GM19240 (cell line): Measurements from ENCODE around the gene MAVS.
"Not testable (repeated sequence)": the region's sequence is repeated elsewhere in the genome, so short reads cannot be mapped to it uniquely, and the experiment has no call there.

Source experiments
- DNase-seq: peaks from one replicate; pipeline ENCODE4 v3.0.0; 2011; ENCODE audit warnings: low spot score; ENCODE audit not compliant: insufficient read length

Gene MAVS

GRCh38 chr20:3906744-3907721, 60.4 kb downstream of the MAVS start:
- DNase-seq = not testable (repeated sequence)

GRCh38 chr20:3908667-3909066, 62.0 kb downstream of the MAVS start:
- no peak for DNase-seq

GRCh38 chr20:3909952-3910366, 63.3 kb downstream of the MAVS start:
- no peak for DNase-seq

- DNase-seq = no peak
These were observed 64.2 kb downstream of the MAVS start for GRCh38 chr20:3910853-3911252.

- no peak for DNase-seq
These were observed 65.3 kb downstream of the MAVS start for GRCh38 chr20:3911956-3912355.

- DNase-seq = no peak
These were observed 67.8 kb downstream of the MAVS start for GRCh38 chr20:3914446-3914845.

GRCh38 chr20:3915691-3916090, 69.1 kb downstream of the MAVS start:
- DNase-seq = no peak

- DNase-seq = no peak
These were observed 69.7 kb downstream of the MAVS start for GRCh38 chr20:3916364-3916763.

- no peak for DNase-seq
These were observed 72.7 kb downstream of the MAVS start for GRCh38 chr20:3919352-3919751.

GRCh38 chr20:3922223-3922982, 75.8 kb downstream of the MAVS start:
- no peak for DNase-seq

- no peak for DNase-seq
These were observed 76.3 kb downstream of the MAVS start for GRCh38 chr20:3922983-3923339.

GRCh38 chr20:3923818-3924217, 77.2 kb downstream of the MAVS start:
- DNase-seq = no peak

GRCh38 chr20:3924304-3925112, 77.9 kb downstream of the MAVS start:
- no peak for DNase-seq

- no peak for DNase-seq
These were observed 78.6 kb downstream of the MAVS start for GRCh38 chr20:3925113-3925695.
